NCI-H1092 (cell line): ENCODE results near the gene ATE1.

ENCODE experiments used
- DNase-seq: peaks from one replicate; lab custom pipeline; 2025; lab: John Stamatoyannopoulos, UW

Gene ATE1

GRCh38 chr10:121694966-121695643 lies 232.7 kb downstream of the ATE1 start:
- DNase-seq, result no peak

GRCh38 chr10:121694327-121694965 lies 233.4 kb downstream of the ATE1 start:
- DNase-seq, result no peak

- no peak for DNase-seq
These were observed 235.2 kb downstream of the ATE1 start for GRCh38 chr10:121692626-121693025.

- DNase-seq, result no peak
These were observed 236.9 kb downstream of the ATE1 start for GRCh38 chr10:121690970-121691369.
